GM23338 (cell line): ENCODE results near the gene GRIK5. TPM values are rescaled to one million over a fixed set of nuclear protein-coding genes. Genes with fewer than 3 reads are reported as not detected.

Source experiments
- ATAC-seq: fragments of 200-7000 bp; cut with Tn5 transposase; 3 replicates; pipeline ENCODE4 v1.9.1; 2020
- DNase-seq: peaks from one replicate; pipeline ENCODE4 v3.0.0-alpha.2; 2015; ENCODE audit warnings: low spot score
- H2AFZ ChIP-seq: fragments of 200-600 bp; sonication (generic); 2 replicates; pipeline ENCODE4 v1.8.0; 2016; ENCODE audit warnings: antibody characterized with exemption, mild to moderate bottlenecking, moderate library complexity
- H3F3A ChIP-seq: fragments of 200-600 bp; sonication (generic); replicated peaks from 2 replicates; pipeline ENCODE4 v1.8.0; 2017; ENCODE audit warnings: antibody characterized with exemption, mixed run types, low read depth
- H3K27ac ChIP-seq: fragments of 200-600 bp; sonication (generic); 2 replicates; pipeline ENCODE4 v1.6.1; 2016; ENCODE audit warnings: low read depth
- H3K27me3 ChIP-seq: fragments of 200-600 bp; sonication (generic); 2 replicates; pipeline ENCODE4 v1.8.0; 2016; ENCODE audit warnings: mild to moderate bottlenecking, mixed run types, moderate library complexity; ENCODE audit not compliant: insufficient read depth
- H3K36me3 ChIP-seq: fragments of 200-600 bp; sonication (generic); 2 replicates; pipeline ENCODE4 v1.8.0; 2016; ENCODE audit warnings: mild to moderate bottlenecking; ENCODE audit not compliant: insufficient read depth
- H3K4me1 ChIP-seq: fragments of 200-600 bp; sonication (generic); 2 replicates; pipeline ENCODE4 v1.8.0; 2016; ENCODE audit warnings: mild to moderate bottlenecking, moderate library complexity; ENCODE audit not compliant: insufficient read depth
- H3K4me2 ChIP-seq: fragments of 200-600 bp; sonication (generic); 2 replicates; pipeline ENCODE4 v1.7.1; 2017; ENCODE audit warnings: mixed run types
- H3K4me3 ChIP-seq: fragments of 200-600 bp; sonication (generic); 2 replicates; pipeline ENCODE4 v1.6.1; 2016; ENCODE audit warnings: mixed run types
- H3K79me2 ChIP-seq: fragments of 200-600 bp; sonication (generic); replicated peaks from 2 replicates; pipeline ENCODE4 v1.8.0; 2017; ENCODE audit warnings: mild to moderate bottlenecking; ENCODE audit not compliant: insufficient read depth
- H3K9me2 ChIP-seq: fragments of 200-600 bp; sonication (generic); 2 replicates; pipeline ENCODE4 v1.8.0; 2017; ENCODE audit not compliant: insufficient read depth
- H4K20me1 ChIP-seq: fragments of 200-600 bp; sonication (generic); replicated peaks from 2 replicates; pipeline ENCODE4 v1.8.0; 2017; ENCODE audit warnings: mild to moderate bottlenecking; ENCODE audit not compliant: insufficient read depth
- H3K27ac Mint-ChIP-seq: 2 replicates; pipeline ENCODE4 v1.8.0; 2020; ENCODE audit warnings: inconsistent platforms, mild to moderate bottlenecking, moderate library complexity, mixed read lengths
- H3K27me3 Mint-ChIP-seq: 3 replicates; pipeline ENCODE4 v1.8.0; 2022; ENCODE audit warnings: low read depth, mild to moderate bottlenecking, moderate library complexity, mixed read lengths, inconsistent platforms; ENCODE audit not compliant: insufficient read depth, poor library complexity
- H3K36me3 Mint-ChIP-seq: 3 replicates; pipeline ENCODE4 v1.8.0; 2021; ENCODE audit warnings: low read depth, mild to moderate bottlenecking, inconsistent platforms, moderate library complexity, mixed read lengths
- H3K4me1 Mint-ChIP-seq: 3 replicates; pipeline ENCODE4 v1.8.0; 2020; ENCODE audit warnings: mild to moderate bottlenecking, inconsistent platforms, mixed read lengths
- H3K4me3 Mint-ChIP-seq: 3 replicates; pipeline ENCODE4 v1.8.0; 2021; ENCODE audit warnings: moderate library complexity, mild to moderate bottlenecking, inconsistent platforms, mixed read lengths
- H3K9me3 Mint-ChIP-seq: 3 replicates; pipeline ENCODE4 v1.8.0; 2020; ENCODE audit warnings: moderate library complexity, mild to moderate bottlenecking, inconsistent platforms, mixed read lengths
- EZH2 ChIP-seq: fragments of 200-600 bp; sonication (generic); IDR thresholded peaks from one replicate; pipeline ENCODE4 v1.8.0; 2017; ENCODE audit warnings: antibody characterized with exemption, mild to moderate bottlenecking, low read depth; ENCODE audit not compliant: unreplicated experiment
- EZH2phosphoT487 ChIP-seq: fragments of 200-600 bp; sonication (generic); IDR thresholded peaks from one replicate; pipeline ENCODE4 v1.8.1; 2018; ENCODE audit warnings: antibody characterized with exemption; ENCODE audit not compliant: unreplicated experiment
- JUNB ChIP-seq: IDR thresholded peaks from one replicate; pipeline ENCODE4 v1.6.1; 2016; ENCODE audit warnings: antibody characterized with exemption; ENCODE audit not compliant: unreplicated experiment
- NANOG ChIP-seq: IDR thresholded peaks from 2 replicates; pipeline ENCODE4 v1.6.1; 2016; ENCODE audit warnings: antibody characterized with exemption, borderline replicate concordance
- POLR2AphosphoS5 ChIP-seq: IDR thresholded peaks from 2 replicates; pipeline ENCODE4 v1.6.1; 2016; ENCODE audit warnings: antibody characterized with exemption, low read depth
- STAT1 ChIP-seq: IDR thresholded peaks from one replicate; pipeline ENCODE4 v1.6.1; 2016; ENCODE audit warnings: antibody characterized with exemption; ENCODE audit not compliant: unreplicated experiment
- ZNF114 ChIP-seq: fragments of 250-450 bp; sonication (Bioruptor Pico); IDR thresholded peaks from 2 replicates; pipeline ENCODE4 v1.5.0; 2020; ENCODE audit warnings: mild to moderate bottlenecking, moderate library complexity
- ZNF331 ChIP-seq: fragments of 250-450 bp; sonication (Bioruptor Pico); IDR thresholded peaks from 2 replicates; pipeline ENCODE4 v1.5.0; 2020; ENCODE audit warnings: low read depth, mild to moderate bottlenecking, moderate library complexity
- polyA plus RNA-seq: library from polyadenylated mRNA; unstranded; fragments of >200 nt; fragmentation: Nextera tagmentation; extraction: Ambion mirVana; gene quantifications from 2 replicates; pipeline ENCODE4 v1.2.1, GENCODE V29; 2016
- total RNA-seq: library from RNA; depleted of rRNA; stranded (reverse); fragments of >200 nt; shearing (Covaris generic); gene quantifications from 2 replicates; pipeline ENCODE4 v1.2.3, GENCODE V29; 2014
- TF ChIP-seq, protein P1 (sequence below): fragments of 250-450 bp; sonication (Bioruptor Pico); IDR thresholded peaks from 2 replicates; pipeline ENCODE4 v1.5.0; 2020; ENCODE audit warnings: mild to moderate bottlenecking, moderate library complexity
- TF ChIP-seq, protein P2 (sequence below), 2 experiments: fragments of 200-600 bp in 1 of 2; sonication (generic) in 1 of 2; conservative IDR thresholded peaks; 2 replicates each; pipeline versions ENCODE4 v1.5.1 to v1.6.1; 2016 to 2017; ENCODE audit warnings: antibody characterized with exemption in 2 of 2, low read depth in 2 of 2, mild to moderate bottlenecking in 2 of 2, moderate library complexity in 1 of 2
- TF ChIP-seq, protein P3 (sequence below): IDR thresholded peaks from 2 replicates; pipeline ENCODE4 v1.6.1; 2016; ENCODE audit warnings: antibody characterized with exemption
- TF ChIP-seq, protein P4 (sequence below): IDR thresholded peaks from one replicate; pipeline ENCODE4 v1.6.1; 2018; ENCODE audit warnings: antibody characterized with exemption; ENCODE audit not compliant: unreplicated experiment

The GRIK5 gene
- total and polyA plus RNA-seq, 2 experiments from 2014 or later, result 5.1 to 42.5 TPM

DNA sequence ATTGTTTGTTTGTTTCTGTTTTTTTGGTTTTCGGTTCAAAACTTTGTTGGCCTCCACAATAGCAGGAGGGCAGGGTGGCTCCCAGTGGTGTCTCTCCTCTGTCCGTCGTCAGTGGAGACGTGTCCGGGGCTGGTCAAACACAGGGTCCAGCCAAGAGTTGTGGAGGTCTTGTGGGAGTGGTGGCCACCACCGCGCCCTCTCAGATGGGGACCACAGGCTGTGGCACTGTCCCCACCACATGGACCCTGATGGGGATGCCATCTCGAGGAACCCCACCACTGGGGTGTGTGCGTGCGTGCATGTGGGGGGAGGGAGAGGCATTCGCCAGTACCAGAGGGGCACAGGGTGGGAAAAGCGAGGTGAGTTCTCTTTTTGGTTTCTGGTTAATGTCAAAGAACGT is 19.8 kb upstream of the GRIK5 start (continued):
- TF ChIP-seq, protein P1, sequence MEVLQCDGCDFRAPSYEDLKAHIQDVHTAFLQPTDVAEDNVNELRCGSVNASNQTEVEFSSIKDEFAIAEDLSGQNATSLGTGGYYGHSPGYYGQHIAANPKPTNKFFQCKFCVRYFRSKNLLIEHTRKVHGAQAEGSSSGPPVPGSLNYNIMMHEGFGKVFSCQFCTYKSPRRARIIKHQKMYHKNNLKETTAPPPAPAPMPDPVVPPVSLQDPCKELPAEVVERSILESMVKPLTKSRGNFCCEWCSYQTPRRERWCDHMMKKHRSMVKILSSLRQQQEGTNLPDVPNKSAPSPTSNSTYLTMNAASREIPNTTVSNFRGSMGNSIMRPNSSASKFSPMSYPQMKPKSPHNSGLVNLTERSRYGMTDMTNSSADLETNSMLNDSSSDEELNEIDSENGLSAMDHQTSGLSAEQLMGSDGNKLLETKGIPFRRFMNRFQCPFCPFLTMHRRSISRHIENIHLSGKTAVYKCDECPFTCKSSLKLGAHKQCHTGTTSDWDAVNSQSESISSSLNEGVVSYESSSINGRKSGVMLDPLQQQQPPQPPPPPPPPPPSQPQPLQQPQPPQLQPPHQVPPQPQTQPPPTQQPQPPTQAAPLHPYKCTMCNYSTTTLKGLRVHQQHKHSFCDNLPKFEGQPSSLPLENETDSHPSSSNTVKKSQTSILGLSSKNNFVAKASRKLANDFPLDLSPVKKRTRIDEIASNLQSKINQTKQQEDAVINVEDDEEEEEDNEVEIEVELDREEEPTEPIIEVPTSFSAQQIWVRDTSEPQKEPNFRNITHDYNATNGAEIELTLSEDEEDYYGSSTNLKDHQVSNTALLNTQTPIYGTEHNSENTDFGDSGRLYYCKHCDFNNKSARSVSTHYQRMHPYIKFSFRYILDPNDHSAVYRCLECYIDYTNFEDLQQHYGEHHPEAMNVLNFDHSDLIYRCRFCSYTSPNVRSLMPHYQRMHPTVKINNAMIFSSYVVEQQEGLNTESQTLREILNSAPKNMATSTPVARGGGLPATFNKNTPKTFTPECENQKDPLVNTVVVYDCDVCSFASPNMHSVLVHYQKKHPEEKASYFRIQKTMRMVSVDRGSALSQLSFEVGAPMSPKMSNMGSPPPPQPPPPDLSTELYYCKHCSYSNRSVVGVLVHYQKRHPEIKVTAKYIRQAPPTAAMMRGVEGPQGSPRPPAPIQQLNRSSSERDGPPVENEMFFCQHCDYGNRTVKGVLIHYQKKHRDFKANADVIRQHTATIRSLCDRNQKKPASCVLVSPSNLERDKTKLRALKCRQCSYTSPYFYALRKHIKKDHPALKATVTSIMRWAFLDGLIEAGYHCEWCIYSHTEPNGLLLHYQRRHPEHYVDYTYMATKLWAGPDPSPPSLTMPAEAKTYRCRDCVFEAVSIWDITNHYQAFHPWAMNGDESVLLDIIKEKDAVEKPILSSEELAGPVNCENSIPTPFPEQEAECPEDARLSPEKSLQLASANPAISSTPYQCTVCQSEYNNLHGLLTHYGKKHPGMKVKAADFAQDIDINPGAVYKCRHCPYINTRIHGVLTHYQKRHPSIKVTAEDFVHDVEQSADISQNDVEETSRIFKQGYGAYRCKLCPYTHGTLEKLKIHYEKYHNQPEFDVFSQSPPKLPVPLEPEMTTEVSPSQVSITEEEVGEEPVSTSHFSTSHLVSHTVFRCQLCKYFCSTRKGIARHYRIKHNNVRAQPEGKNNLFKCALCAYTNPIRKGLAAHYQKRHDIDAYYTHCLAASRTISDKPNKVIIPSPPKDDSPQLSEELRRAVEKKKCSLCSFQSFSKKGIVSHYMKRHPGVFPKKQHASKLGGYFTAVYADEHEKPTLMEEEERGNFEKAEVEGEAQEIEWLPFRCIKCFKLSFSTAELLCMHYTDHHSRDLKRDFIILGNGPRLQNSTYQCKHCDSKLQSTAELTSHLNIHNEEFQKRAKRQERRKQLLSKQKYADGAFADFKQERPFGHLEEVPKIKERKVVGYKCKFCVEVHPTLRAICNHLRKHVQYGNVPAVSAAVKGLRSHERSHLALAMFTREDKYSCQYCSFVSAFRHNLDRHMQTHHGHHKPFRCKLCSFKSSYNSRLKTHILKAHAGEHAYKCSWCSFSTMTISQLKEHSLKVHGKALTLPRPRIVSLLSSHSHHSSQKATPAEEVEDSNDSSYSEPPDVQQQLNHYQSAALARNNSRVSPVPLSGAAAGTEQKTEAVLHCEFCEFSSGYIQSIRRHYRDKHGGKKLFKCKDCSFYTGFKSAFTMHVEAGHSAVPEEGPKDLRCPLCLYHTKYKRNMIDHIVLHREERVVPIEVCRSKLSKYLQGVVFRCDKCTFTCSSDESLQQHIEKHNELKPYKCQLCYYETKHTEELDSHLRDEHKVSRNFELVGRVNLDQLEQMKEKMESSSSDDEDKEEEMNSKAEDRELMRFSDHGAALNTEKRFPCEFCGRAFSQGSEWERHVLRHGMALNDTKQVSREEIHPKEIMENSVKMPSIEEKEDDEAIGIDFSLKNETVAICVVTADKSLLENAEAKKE (CRISPR knock-in tag), result no peak
- TF ChIP-seq EZH2, result no peak

DNA sequence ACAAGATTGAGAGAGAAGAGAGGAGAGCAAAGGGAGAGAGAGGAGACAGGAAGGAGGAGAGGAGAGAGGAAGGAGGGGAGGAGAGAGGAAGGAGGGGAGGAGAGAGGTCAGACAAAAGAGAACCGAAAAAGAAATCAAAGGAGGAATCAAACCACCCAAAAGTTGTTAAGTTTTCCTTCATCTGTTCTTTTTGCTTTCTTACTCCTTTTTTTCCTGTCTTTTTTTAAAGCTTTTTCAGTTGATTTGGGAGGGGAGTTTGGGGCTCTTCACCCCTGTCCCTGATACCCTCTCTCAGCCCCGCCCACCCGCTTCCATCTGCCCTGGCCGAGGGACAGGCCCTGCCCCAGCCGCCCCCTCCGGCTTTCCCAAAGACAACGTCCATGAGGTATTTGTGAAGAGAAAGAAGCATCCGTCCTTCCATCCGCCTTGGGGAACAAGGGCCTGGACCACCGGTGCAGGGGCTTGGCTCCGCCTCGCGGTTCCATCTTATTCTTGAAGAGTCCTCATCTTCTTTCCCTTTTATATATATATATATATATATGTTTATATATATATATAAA is 19.3 kb upstream of the GRIK5 start:
- no peak overlapping the region for H3K4me3 Mint-ChIP-seq
- peak overlapping the region; percentile 93; the same call in 1 of the 2 replicates for H2AFZ ChIP-seq
- no peak for TF ChIP-seq STAT1
- TF ChIP-seq EZH2phosphoT487, result no peak
- no peak for TF ChIP-seq ZNF114 (CRISPR knock-in tag)
- TF ChIP-seq, protein P2, sequence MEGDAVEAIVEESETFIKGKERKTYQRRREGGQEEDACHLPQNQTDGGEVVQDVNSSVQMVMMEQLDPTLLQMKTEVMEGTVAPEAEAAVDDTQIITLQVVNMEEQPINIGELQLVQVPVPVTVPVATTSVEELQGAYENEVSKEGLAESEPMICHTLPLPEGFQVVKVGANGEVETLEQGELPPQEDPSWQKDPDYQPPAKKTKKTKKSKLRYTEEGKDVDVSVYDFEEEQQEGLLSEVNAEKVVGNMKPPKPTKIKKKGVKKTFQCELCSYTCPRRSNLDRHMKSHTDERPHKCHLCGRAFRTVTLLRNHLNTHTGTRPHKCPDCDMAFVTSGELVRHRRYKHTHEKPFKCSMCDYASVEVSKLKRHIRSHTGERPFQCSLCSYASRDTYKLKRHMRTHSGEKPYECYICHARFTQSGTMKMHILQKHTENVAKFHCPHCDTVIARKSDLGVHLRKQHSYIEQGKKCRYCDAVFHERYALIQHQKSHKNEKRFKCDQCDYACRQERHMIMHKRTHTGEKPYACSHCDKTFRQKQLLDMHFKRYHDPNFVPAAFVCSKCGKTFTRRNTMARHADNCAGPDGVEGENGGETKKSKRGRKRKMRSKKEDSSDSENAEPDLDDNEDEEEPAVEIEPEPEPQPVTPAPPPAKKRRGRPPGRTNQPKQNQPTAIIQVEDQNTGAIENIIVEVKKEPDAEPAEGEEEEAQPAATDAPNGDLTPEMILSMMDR (conservative IDR thresholded peaks at IDR 0.05; ENCODE audit: low read depth in 2 of 2), result no peak
- TF ChIP-seq, protein P3, sequence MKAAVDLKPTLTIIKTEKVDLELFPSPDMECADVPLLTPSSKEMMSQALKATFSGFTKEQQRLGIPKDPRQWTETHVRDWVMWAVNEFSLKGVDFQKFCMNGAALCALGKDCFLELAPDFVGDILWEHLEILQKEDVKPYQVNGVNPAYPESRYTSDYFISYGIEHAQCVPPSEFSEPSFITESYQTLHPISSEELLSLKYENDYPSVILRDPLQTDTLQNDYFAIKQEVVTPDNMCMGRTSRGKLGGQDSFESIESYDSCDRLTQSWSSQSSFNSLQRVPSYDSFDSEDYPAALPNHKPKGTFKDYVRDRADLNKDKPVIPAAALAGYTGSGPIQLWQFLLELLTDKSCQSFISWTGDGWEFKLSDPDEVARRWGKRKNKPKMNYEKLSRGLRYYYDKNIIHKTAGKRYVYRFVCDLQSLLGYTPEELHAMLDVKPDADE, result no peak
- TF ChIP-seq JUNB, result no peak
- TF ChIP-seq, protein P4, sequence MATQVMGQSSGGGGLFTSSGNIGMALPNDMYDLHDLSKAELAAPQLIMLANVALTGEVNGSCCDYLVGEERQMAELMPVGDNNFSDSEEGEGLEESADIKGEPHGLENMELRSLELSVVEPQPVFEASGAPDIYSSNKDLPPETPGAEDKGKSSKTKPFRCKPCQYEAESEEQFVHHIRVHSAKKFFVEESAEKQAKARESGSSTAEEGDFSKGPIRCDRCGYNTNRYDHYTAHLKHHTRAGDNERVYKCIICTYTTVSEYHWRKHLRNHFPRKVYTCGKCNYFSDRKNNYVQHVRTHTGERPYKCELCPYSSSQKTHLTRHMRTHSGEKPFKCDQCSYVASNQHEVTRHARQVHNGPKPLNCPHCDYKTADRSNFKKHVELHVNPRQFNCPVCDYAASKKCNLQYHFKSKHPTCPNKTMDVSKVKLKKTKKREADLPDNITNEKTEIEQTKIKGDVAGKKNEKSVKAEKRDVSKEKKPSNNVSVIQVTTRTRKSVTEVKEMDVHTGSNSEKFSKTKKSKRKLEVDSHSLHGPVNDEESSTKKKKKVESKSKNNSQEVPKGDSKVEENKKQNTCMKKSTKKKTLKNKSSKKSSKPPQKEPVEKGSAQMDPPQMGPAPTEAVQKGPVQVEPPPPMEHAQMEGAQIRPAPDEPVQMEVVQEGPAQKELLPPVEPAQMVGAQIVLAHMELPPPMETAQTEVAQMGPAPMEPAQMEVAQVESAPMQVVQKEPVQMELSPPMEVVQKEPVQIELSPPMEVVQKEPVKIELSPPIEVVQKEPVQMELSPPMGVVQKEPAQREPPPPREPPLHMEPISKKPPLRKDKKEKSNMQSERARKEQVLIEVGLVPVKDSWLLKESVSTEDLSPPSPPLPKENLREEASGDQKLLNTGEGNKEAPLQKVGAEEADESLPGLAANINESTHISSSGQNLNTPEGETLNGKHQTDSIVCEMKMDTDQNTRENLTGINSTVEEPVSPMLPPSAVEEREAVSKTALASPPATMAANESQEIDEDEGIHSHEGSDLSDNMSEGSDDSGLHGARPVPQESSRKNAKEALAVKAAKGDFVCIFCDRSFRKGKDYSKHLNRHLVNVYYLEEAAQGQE, result no peak
- TF ChIP-seq POLR2AphosphoS5, result no peak
- TF ChIP-seq ZNF331 (CRISPR knock-in tag), result no peak
- no peak for TF ChIP-seq EZH2
- no peak for TF ChIP-seq NANOG

More for the DNA sequence above, 19.3 kb upstream of the GRIK5 start:
- H3F3A ChIP-seq, result 0 out of 2 replicates have a peak, but pooled peaks cover 2% of the 10 kb centered on the region
- H3K27ac ChIP-seq, result no peak overlapping the region
- H3K4me2 ChIP-seq, result peak overlapping the region; percentile 42; the same call in 1 of the 2 replicates
- DNase-seq (peak; percentile 41), ATAC-seq (peak; percentile 34)
- H4K20me1 ChIP-seq, result no peaks in the 10 kb centered on the region
- no peaks in the 10 kb centered on the region for H3K36me3 ChIP-seq
- no peaks in the 10 kb centered on the region for H3K27me3 ChIP-seq
- H3K9me2 ChIP-seq, result no peaks in the 10 kb centered on the region
- no peak overlapping the region for H3K4me3 ChIP-seq
- peaks cover 19% of the 10 kb centered on the region for H3K4me1 ChIP-seq
- peaks cover 15% of the 10 kb centered on the region for H3K27me3 Mint-ChIP-seq
- H3K9me3 Mint-ChIP-seq, result no peaks in the 10 kb centered on the region
- no peaks in the 10 kb centered on the region; the same call in 2 of the 3 replicates for H3K36me3 Mint-ChIP-seq
- H3K79me2 ChIP-seq, result no peaks in the 10 kb centered on the region
- peaks cover 47% of the 10 kb centered on the region for H3K4me1 Mint-ChIP-seq
- H3K27ac Mint-ChIP-seq, result peak overlapping the region; percentile 13; the same call in 1 of the 2 replicates
